NCI-H2196 treated with DMSO at 0.1 percent for 48 hours (cell line): ENCODE results near the gene SPEF2.
"Not testable (repeated sequence)": the region's sequence is repeated elsewhere in the genome, so short reads cannot be mapped to it uniquely, and the experiment has no call there.

Experiments
- DNase-seq: peaks from one replicate; lab custom pipeline; 2025; ENCODE audit not compliant: unreplicated experiment; lab: John Stamatoyannopoulos, UW

Gene SPEF2

DNA sequence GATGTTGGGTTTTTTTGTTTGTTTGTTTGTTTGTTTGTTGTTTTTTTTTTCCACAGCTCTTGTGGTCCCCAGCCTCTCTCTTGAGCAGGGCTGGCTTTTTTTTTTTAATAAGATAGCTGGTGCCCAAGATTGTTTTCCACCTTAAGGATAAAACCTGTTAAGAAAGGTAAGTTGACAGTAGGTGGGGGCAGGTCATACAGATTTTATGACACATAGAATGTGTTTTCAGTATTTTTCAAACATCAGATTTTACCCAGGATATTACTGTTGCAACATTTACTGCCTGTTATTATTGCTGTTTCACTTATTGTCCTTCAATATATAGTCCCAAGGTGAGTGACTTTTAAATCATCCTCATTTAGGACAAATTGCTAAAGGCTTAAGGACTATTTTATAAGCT is 235.1 kb downstream of the SPEF2 start:
- no peak for DNase-seq

DNA sequence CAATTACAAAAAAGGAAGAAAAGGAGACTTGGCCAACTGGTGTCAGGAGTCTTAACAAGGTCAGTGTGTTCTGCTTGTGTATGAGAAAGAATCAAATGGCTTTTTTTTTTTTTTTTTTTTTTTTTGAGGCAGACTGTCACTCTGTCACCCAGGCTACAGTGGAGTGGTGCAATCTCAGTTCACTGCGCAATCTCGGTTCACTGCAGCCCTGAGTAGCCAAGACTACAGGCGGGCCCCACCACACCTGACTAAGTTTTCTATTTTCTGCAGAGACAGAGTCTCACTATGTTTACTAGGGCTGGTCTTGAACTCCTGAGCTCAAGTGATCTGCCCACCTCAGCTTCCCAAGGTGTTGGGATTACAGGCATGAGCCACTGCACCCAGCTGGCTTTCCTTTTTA is 236.0 kb downstream of the SPEF2 start:
- DNase-seq, result no peak

DNA sequence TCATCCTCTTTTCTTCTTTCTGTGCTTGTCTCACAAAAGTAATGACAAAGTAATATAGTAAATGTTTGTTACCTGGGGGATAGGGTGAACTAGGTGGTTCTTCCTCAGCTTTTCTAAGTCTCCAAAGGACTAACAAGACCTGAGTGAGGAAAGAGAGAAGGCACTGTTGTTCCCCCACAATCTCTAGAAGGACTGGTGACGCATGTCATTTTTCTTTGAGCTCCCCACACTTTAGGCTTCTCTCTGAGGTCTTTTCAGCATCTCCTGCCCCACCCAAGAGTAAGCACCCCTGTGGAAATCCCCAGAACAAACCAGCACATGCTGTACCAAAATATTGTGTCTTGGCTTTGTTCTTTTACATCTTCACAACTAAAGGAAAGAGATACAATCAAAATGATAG is 236.6 kb downstream of the SPEF2 start:
- DNase-seq, result no peak

GRCh38 chr5:35855187-35855586 is 237.5 kb downstream of the SPEF2 start:
- no peak for DNase-seq

GRCh38 chr5:35856186-35856764 is 238.6 kb downstream of the SPEF2 start:
- DNase-seq, result not testable (repeated sequence)

- no peak for DNase-seq
Measured at GRCh38 chr5:35856765-35857351, 239.2 kb downstream of the SPEF2 start, which contains the start of gene IL7R. TSS of gene IL7R (plus strand) at chr5:35856891. CDS start at chr5:35856978, 87 bp downstream.

DNA sequence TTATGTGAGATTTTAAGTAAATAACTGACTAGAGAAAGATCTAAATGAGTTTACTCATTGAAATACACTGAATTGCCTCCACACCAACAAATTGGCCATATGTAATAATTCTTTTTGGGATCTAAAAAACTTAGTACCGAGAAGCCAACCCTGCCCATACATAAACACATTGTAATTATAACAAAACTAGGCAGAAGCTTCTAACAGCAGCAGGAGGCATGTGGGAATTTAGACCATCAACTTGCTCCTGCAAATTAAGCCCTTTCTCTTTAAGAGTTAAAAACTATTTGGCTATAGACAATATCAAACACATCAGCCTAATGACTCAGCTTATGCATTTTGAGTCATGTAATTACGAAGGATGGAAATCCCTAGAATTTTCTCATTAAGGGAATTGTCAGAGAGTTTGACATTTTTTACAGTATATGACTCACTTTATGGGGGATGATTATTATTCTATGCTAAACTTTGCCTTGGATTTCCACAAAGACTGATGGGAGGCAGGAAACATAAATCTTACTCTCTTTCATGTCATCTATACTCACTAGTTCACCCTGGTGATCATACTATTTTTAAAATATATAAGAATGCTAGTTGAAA is 240.0 kb downstream of the SPEF2 start:
- DNase-seq, result no peak

DNA sequence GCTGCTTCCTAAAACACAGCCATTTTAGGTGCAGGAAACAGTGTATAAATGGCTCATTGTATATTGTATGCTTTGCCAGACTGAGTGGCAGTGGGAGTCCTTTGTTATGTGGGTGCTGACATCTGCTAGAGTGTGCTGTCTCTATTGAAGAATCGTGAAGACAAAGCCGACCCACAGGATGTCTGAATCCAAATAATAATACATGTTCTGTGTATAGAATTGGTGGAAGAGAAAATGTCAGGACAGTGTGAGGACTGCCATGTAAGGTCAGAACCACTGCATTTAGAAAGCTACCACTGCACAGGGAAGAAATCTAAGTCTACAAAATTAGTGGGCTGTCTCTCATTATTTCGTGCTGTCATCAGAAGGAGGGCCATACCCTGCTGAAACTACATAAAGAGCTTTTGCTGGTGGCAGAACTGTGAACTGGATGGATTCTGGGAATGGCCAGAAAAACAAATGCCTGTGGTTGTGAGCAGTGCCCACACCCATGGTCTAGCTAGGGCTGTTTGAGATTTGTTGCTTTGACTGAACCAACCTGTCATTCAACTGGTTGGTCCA is 241.5 kb downstream of the SPEF2 start:
- no peak for DNase-seq

DNA sequence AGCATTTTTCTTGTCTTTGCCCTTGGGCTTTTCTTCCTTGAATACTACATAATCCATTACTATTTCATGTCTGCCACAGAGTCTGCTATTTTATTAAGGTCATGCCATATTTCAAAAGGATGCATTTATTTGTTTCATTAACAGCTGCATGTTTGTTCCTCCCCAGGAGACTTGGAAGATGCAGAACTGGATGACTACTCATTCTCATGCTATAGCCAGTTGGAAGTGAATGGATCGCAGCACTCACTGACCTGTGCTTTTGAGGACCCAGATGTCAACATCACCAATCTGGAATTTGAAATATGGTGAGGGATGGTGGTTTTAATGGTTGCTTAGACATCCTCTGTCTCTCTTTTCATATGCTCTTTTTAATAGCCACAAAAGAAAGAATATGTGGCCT is 243.0 kb downstream of the SPEF2 start:
- DNase-seq, result no peak

DNA sequence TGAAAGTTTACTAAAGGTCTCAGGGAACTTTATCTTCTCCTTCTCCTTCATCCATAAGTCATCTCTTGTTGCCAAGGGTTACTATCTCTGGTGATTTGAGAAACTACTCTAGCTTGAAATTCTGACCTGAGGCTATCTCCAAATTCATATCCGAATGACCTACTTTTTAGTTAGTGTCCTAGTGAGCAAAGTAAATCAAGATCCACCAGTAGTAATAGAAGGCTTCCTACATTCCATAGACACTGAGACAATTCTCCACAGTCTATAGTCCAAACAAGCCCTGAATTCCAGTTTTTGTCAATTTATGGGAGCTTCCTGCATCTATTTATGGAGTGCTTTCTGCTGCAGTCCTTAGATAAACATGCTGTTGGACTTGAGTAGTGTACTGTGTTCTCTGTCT is 244.1 kb downstream of the SPEF2 start:
- DNase-seq, result no peak

DNA sequence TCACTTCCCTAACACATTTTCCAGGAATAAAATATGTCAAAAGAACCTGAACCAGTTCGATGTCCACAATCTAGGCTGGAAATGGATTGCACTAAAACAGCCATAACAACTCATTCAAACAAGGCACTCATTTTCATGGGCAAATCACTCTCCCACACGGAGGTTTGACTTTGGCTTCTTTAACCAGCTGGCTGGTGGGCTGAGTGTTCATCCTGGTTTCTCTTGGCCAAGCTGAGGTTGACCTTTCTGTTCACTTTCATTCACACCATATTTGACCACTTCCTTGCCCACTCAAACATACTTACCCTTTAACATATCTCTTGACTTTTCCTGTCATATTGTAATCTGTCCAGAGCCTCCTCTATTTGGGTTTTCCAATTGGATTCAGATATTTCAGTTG is 244.5 kb downstream of the SPEF2 start:
- DNase-seq, result no peak

DNA sequence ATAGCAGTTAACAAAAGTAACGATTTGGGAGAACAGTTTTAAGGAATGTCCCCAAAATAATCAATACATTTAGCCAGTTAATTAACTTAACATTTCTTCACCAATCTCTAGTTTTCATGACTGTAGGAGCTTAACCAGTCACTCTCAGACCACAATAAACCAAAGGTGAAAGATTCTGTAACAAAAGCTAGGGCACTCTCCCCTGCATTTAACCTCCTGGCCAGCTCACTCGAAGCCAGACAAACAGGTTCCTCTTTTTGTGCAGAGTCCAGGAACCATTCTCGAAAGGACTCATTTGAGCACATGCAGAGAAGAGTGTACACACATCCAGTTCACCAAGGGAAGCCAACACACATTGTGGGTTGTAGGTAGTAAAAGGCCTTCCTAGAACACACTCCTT is 245.5 kb downstream of the SPEF2 start:
- no peak for DNase-seq
